Gastrocnemius medialis (tissue), 4 donors: Measurements from ENCODE around the gene RBM28. TPM values are rescaled to one million over a fixed set of nuclear protein-coding genes. Genes with fewer than 3 reads are reported as not detected.

Source experiments
- ATAC-seq, 2 donors: fragments of 150-250 bp; one replicate each; pipeline ENCODE4 v1.9.1; 2016
- DNase-seq, 2 donors: peaks; one replicate each; pipeline ENCODE4 v3.0.0-alpha.2; 2019
- H3K27ac ChIP-seq, 4 donors: fragments of 200-600 bp; sonication (generic); 1 replicate in 1 of 4; 2 replicates in 3 of 4; pipeline ENCODE4 v1.5.1; 2016 to 2018; ENCODE audit warnings: mild to moderate bottlenecking in 2 of 4, moderate library complexity in 1 of 4
- H3K27me3 ChIP-seq, 3 donors: fragments of 200-600 bp; sonication (generic) in 2 of 3; 1 replicate in 1 of 3; 2 replicates in 2 of 3; pipeline versions ENCODE4 v1.5.1 to v1.6.0; 2016 to 2019; ENCODE audit warnings: mild to moderate bottlenecking in 1 of 3, moderate library complexity in 1 of 3
- H3K36me3 ChIP-seq, 2 donors: fragments of 200-600 bp; sonication (generic) in 1 of 2; one replicate each; pipeline ENCODE4 v1.5.1; 2017 to 2018
- H3K4me1 ChIP-seq, 2 donors: fragments of 200-600 bp; sonication (generic) in 1 of 2; one replicate each; pipeline ENCODE4 v1.5.1; 2016 to 2017; ENCODE audit warnings: mild to moderate bottlenecking in 2 of 2
- H3K4me3 ChIP-seq, 4 donors: fragments of 200-600 bp; sonication (generic) in 3 of 4; 1 replicate in 1 of 4; 2 replicates in 3 of 4; pipeline ENCODE4 v1.5.1; 2016 to 2019; ENCODE audit warnings: mild to moderate bottlenecking in 2 of 4
- H3K9me3 ChIP-seq, 3 donors: fragments of 200-600 bp; sonication (generic) in 2 of 3; 1 replicate in 1 of 3; 2 replicates in 2 of 3; pipeline ENCODE4 v1.5.1; 2016 to 2019
- POLR2A ChIP-seq, 2 donors: fragments of 450-650 bp; IDR thresholded peaks; one replicate each; pipeline ENCODE4 v1.6.1; 2017; ENCODE audit warnings: antibody characterized with exemption in 2 of 2, mild to moderate bottlenecking in 2 of 2, moderate library complexity in 2 of 2
- in situ Hi-C, 4 donors: fragments of 200-750 bp; cut with MboI; loops; one replicate each; pipeline versions ENCODE4 v1.15.0 to v1.8.0; 2017; ENCODE audit warnings: low sequenced_read_pairs in 4 of 4
- intact Hi-C: fragments of 100-400 bp; cut with DNase I; formaldehyde crosslinking; loops from one replicate; pipeline ENCODE4 v1.15.1; 2023; ENCODE audit warnings: low total_unique reads
- total RNA-seq, 4 donors: library from RNA; depleted of rRNA; stranded (reverse); fragments of >200 nt; gene quantifications; one replicate each; pipeline versions ENCODE4 v1.1.0 to v1.2.3, GENCODE V29; 2016
- TF ChIP-seq, protein P1 (sequence below), 5 experiments: fragments of 450-650 bp in 3 of 5; fragments of 200-600 bp in 2 of 5; sonication (generic) in 2 of 5; IDR thresholded peaks in 4 of 5; conservative IDR thresholded peaks in 1 of 5; 1 replicate in 4 of 5; 2 replicates in 1 of 5; pipeline ENCODE4 v1.5.1; 2016 to 2019; ENCODE audit warnings: antibody characterized with exemption in 5 of 5, mild to moderate bottlenecking in 3 of 5, moderate library complexity in 3 of 5

The RBM28 gene
- total RNA-seq, 4 donors from 2014 or later = 13.6 to 18.5 (median 16.3) TPM

DNA sequence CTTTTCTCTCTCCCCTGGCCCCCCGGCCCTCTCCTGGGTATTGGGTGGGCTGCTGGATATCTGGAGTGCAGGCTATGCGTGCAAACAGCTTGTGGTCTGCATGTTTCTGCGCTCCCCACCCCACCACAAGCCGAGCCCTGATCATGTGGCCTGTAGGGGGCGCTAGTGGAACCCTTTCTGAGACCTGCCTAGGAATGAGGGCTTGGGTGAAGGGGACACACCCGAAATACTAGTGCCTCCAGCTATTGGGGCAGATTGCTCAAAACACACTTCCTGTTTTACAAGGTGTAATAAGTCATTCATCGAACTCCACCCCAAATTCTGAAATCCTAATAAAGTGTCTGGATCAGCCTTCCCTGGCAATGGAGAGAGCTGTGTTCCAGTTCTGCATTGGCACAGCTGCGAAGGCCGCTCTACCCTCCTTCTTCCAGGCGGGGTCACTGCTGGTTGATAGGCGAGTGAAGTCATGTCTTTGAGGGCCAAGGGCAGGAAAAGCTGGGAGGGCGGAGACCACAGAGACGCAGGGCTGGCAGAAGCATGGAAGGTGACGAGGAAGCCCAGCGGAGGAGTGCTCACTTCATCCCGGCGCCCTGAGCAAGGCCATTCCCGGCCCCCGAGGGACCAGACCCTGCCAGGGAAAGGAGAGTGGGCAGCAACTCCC is 37.6 kb upstream of the RBM28 start:
- Histone ChIP-seq H3K27me3 (no peaks in the 10 kb centered on the region), H3K9me3 (no peaks in the 10 kb centered on the region), H3K4me3 (no peak overlapping the region), H3K4me1 (peaks cover 15 to 28% of the 10 kb centered on the region in 2 donors), H3K27ac (no peak overlapping the region), H3K36me3 (no peaks in the 10 kb centered on the region)
- ATAC-seq = peak in 1 of 2 donors; percentile 11
- intact Hi-C loops = no loop called here
- in situ Hi-C loops = loop anchor here in 2 of 4 donors (5.0 kb wide), 1 partner anchor 34 kb away; no protein-coding TSS in a partner anchor
- TF ChIP-seq, protein P1, sequence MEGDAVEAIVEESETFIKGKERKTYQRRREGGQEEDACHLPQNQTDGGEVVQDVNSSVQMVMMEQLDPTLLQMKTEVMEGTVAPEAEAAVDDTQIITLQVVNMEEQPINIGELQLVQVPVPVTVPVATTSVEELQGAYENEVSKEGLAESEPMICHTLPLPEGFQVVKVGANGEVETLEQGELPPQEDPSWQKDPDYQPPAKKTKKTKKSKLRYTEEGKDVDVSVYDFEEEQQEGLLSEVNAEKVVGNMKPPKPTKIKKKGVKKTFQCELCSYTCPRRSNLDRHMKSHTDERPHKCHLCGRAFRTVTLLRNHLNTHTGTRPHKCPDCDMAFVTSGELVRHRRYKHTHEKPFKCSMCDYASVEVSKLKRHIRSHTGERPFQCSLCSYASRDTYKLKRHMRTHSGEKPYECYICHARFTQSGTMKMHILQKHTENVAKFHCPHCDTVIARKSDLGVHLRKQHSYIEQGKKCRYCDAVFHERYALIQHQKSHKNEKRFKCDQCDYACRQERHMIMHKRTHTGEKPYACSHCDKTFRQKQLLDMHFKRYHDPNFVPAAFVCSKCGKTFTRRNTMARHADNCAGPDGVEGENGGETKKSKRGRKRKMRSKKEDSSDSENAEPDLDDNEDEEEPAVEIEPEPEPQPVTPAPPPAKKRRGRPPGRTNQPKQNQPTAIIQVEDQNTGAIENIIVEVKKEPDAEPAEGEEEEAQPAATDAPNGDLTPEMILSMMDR (IDR thresholded peaks at IDR 0.05 in 4 of 5, conservative IDR thresholded peaks at IDR 0.05 in 1 of 5) = peak in 1 of 5 experiments; percentile 42
- TF ChIP-seq POLR2A (IDR thresholded peaks at IDR 0.05) = no peak
- DNase-seq = no peak

DNA sequence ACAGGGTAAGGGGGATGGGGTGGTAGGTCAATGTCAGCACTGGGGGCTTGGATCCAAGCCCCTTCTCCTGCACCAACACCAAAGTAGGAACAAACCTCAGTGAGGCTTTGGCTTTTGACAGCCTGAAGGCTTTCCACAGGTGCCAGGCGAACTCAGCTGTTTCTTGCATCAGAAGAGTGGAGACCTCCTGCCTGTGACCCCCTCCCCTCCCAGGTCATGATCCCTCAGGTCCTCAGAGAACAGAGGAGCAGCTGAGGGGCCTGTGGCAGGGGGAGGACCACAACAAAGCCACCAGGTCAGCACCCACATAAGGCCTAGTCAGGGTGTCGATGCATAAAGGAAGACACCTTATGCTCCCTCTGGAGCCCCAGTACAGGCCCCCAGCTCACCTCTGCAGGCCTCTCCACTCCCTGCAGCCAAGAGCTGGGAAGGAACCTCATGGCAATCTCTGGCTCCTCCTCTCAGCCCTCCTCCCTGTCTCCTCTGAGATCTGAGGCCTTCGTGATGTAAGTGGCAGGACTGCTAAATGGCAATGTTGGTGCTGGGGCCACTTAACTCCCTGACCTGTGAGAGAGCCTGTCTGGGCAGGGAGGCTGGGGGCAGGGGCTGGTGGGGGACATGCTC is 36.9 kb upstream of the RBM28 start:
- Histone ChIP-seq H3K27ac (peak overlapping the region in 2 of 4 donors; percentile 59 to 63), H3K9me3 (no peaks in the 10 kb centered on the region), H3K4me1 (peaks cover 15 to 28% of the 10 kb centered on the region in 2 donors), H3K36me3 (no peaks in the 10 kb centered on the region), H3K27me3 (no peaks in the 10 kb centered on the region), H3K4me3 (no peak overlapping the region)
- TF ChIP-seq, protein P1 (IDR thresholded peaks at IDR 0.05 in 4 of 5, conservative IDR thresholded peaks at IDR 0.05 in 1 of 5) = no peak
- TF ChIP-seq POLR2A (IDR thresholded peaks at IDR 0.05) = no peak
- DNase-seq = no peak
- peak in 1 of 2 donors; percentile 25 for ATAC-seq
- intact Hi-C loops (no loop called here), in situ Hi-C loops (loop anchor here in 2 of 4 donors (5.0 kb wide), 1 partner anchor 33 kb away; no protein-coding TSS in a partner anchor)

DNA sequence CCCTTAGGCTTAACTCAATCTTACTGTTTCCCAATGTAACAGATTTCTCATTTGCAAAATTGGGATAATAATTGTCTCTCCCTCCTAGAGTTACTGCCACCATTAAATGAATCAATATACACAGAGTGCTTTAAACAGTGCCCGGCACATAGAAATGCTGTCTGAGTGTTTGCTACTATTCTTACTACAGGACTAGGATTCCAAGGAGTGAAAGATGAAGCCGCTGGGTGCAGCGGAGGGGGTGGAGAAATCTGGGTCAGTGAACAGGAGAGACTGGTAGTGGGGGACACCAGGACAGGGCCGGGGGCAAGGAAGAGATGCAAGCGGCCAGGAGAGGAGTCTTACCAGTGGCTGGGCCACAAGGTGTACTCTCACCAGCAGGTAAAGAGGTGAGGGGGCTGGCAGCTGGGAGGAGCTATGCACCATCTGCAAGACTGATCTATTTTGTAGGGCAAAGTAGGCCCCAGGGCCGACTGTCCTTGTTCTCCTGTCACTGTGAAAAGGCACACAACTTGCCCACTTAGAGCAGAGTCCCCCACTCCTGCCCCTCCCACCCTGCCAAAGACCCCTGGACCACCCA is 36.3 kb upstream of the RBM28 start:
- no peak for TF ChIP-seq POLR2A (IDR thresholded peaks at IDR 0.05)
- TF ChIP-seq, protein P1 (IDR thresholded peaks at IDR 0.05 in 4 of 5, conservative IDR thresholded peaks at IDR 0.05 in 1 of 5) = no peak
- peak; percentile 73 to 84 for ATAC-seq
- intact Hi-C loops = no loop called here
- H3K27me3 ChIP-seq = no peaks in the 10 kb centered on the region
- no peak for DNase-seq
- no peaks in the 10 kb centered on the region for H3K36me3 ChIP-seq
- H3K27ac ChIP-seq = peak overlapping the region in 3 of 4 donors; percentile 44 to 63 (median 59)
- peaks cover 15 to 28% of the 10 kb centered on the region in 2 donors for H3K4me1 ChIP-seq
- H3K9me3 ChIP-seq = no peaks in the 10 kb centered on the region
- no peak overlapping the region for H3K4me3 ChIP-seq
- in situ Hi-C loops = loop anchor here in 2 of 4 donors (5.0 kb wide), 1 partner anchor 33 kb away; no protein-coding TSS in a partner anchor

DNA sequence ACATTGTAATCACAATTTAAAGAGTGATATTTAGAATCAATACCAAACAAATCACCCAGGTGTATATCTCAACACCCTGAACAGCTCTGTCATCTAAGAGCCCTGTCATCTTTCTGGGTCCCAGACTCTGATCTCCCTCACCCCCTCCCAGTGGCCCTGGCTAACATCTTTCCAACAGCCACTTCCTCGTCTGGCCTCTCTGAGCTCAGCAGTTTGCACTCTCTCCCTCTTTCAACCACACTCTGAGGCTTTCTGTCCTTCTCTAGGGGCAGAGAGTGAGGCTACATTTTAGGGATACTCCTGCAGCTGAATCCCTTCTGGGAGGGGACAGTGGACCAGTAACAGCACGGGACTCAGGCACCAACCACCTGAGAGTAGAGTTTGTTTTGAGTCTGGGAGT is 34.9 kb upstream of the RBM28 start:
- DNase-seq (no peak), ATAC-seq (no peak)
- intact Hi-C loops (no loop called here), in situ Hi-C loops (no loop called here)
- H3K4me1 ChIP-seq = peaks cover 15 to 25% of the 10 kb centered on the region in 2 donors
- H3K4me3 ChIP-seq = no peak overlapping the region
- TF ChIP-seq, protein P1 (IDR thresholded peaks at IDR 0.05 in 4 of 5, conservative IDR thresholded peaks at IDR 0.05 in 1 of 5) = no peak
- no peak for TF ChIP-seq POLR2A (IDR thresholded peaks at IDR 0.05)
- no peaks in the 10 kb centered on the region for H3K36me3 ChIP-seq
- H3K9me3 ChIP-seq = no peaks in the 10 kb centered on the region
- H3K27ac ChIP-seq = peak overlapping the region in 2 of 4 donors; percentile 59 to 63
- no peaks in the 10 kb centered on the region for H3K27me3 ChIP-seq
